ENCODE data around the gene NFAT5.
"Not testable (repeated sequence)": the region's sequence is repeated elsewhere in the genome, so short reads cannot be mapped to it uniquely, and the experiment has no call there.

Gene NFAT5, protein sequence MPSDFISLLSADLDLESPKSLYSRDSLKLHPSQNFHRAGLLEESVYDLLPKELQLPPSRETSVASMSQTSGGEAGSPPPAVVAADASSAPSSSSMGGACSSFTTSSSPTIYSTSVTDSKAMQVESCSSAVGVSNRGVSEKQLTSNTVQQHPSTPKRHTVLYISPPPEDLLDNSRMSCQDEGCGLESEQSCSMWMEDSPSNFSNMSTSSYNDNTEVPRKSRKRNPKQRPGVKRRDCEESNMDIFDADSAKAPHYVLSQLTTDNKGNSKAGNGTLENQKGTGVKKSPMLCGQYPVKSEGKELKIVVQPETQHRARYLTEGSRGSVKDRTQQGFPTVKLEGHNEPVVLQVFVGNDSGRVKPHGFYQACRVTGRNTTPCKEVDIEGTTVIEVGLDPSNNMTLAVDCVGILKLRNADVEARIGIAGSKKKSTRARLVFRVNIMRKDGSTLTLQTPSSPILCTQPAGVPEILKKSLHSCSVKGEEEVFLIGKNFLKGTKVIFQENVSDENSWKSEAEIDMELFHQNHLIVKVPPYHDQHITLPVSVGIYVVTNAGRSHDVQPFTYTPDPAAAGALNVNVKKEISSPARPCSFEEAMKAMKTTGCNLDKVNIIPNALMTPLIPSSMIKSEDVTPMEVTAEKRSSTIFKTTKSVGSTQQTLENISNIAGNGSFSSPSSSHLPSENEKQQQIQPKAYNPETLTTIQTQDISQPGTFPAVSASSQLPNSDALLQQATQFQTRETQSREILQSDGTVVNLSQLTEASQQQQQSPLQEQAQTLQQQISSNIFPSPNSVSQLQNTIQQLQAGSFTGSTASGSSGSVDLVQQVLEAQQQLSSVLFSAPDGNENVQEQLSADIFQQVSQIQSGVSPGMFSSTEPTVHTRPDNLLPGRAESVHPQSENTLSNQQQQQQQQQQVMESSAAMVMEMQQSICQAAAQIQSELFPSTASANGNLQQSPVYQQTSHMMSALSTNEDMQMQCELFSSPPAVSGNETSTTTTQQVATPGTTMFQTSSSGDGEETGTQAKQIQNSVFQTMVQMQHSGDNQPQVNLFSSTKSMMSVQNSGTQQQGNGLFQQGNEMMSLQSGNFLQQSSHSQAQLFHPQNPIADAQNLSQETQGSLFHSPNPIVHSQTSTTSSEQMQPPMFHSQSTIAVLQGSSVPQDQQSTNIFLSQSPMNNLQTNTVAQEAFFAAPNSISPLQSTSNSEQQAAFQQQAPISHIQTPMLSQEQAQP (N-terminal part only)

DNA sequence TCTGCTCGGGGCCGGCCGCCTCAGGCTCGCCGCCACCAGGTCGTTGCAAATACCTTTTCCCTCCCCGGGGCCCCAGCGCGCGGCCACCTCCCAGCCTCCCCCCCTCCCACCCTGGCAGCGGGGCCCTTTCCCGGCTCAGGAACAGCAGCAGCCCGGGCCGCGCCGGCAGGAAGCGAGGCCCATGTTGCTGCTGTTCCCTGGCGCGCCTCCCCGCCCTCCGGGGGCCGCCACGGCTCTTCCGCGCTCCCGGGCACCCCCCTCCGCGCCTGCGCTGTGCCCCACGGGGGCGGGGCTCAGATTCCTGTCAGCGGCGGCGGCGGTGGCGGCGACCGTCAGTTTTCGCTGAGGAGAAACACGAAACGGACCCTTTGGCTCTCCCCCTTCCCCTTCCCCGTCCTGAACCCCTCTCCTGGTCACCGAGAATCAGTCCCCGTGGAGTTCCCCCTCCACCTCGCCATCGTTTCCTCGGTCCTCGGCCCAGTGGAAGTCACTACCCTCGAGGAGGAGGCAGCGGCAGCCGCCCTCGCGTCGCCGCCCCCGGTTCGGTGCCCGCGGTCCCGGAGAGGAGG lies at the start of gene NFAT5:
NFAT5 (plus strand) TSS at position 296 of the 569 bp plus-strand sequence. CDS start 336 bp downstream, outside the sequence.
- TF ChIP-seq, protein P1, sequence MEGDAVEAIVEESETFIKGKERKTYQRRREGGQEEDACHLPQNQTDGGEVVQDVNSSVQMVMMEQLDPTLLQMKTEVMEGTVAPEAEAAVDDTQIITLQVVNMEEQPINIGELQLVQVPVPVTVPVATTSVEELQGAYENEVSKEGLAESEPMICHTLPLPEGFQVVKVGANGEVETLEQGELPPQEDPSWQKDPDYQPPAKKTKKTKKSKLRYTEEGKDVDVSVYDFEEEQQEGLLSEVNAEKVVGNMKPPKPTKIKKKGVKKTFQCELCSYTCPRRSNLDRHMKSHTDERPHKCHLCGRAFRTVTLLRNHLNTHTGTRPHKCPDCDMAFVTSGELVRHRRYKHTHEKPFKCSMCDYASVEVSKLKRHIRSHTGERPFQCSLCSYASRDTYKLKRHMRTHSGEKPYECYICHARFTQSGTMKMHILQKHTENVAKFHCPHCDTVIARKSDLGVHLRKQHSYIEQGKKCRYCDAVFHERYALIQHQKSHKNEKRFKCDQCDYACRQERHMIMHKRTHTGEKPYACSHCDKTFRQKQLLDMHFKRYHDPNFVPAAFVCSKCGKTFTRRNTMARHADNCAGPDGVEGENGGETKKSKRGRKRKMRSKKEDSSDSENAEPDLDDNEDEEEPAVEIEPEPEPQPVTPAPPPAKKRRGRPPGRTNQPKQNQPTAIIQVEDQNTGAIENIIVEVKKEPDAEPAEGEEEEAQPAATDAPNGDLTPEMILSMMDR (conservative IDR thresholded peaks at IDR 0.05): no peak; the same call in 1 of the 2 replicates
- peak within 1 kb of the TSS; percentile 90 for H3K27ac ChIP-seq

DNA sequence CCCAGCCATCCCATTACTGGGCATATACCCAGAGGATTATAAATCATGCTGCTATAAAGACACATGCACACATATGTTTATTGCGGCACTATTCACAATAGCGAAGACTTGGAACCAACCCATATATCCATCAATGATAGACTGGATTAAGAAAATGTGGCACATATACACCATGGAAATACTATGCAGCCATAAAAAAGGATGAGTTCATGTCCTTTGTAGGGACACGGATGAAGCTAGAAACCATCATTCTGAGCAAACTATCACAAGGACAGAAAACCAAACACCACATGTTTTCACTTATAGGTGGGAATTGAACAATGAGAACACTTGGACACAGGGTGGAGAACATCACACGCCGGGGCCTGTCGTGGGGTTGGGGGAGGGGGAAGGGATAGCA lies 47.9 kb upstream of the NFAT5 start:
- H3K27ac ChIP-seq: not testable (repeated sequence)

DNA sequence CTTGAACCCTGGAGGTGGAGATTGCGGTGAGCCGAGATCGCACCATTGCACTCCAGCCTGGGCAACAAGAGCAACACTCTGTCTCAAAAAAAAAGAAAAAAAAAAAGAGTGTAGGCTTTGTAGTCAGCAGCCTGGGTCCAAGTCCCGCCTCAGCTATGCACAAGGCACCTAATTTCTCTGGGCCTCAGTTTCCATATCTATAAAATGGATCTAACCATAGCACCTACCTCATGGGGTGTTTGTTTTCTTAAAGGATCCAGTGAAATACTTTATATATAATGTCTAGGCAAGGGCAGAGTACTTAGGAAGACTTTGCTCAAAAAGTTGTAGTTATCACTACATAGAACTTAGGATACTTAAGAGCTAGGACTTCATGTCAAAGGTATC lies 45.4 kb upstream of the NFAT5 start:
- TF ChIP-seq, protein P1 (conservative IDR thresholded peaks at IDR 0.05): no peak
- no peak overlapping the region for H3K27ac ChIP-seq

DNA sequence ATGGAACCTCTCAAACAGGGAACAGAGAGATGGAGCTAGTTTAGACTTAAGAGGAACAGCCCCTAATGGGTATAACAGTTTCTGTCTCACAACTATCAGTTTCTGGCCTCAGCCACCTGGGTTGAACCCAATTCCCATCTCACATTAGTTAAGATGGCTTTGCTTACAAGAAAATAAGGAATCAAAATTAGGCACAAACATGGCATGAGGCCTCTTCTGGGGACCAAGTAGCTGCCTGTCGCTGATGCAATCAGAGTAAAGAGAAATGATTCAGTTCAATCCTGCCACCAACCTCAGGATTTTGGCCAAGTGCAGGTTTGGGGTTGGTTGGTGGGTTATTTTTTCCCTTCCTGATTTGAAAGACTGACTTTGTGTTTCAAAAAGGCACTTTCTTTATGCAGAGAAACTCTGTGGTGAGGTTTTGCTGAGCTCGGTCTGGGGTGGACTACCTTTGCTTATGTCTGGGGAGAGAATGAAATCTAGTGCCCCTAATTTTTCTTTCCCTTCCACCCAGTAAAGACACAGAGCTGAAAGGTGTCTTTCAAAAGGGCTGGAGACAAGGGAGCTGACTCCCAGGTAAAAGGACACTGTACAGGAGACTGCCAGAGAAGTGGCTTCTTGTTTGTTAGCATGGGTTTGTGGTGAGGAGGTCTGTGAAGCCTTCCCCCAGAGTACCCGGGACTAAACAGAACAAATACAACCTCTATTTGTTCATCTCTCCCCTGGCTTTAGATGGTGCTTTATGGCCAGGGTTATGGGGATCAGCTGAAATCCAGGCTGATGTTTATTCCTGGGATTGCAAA lies 44.8 kb upstream of the NFAT5 start:
- H3K27ac ChIP-seq: no peak overlapping the region
- TF ChIP-seq, protein P1 (conservative IDR thresholded peaks at IDR 0.05): no peak

DNA sequence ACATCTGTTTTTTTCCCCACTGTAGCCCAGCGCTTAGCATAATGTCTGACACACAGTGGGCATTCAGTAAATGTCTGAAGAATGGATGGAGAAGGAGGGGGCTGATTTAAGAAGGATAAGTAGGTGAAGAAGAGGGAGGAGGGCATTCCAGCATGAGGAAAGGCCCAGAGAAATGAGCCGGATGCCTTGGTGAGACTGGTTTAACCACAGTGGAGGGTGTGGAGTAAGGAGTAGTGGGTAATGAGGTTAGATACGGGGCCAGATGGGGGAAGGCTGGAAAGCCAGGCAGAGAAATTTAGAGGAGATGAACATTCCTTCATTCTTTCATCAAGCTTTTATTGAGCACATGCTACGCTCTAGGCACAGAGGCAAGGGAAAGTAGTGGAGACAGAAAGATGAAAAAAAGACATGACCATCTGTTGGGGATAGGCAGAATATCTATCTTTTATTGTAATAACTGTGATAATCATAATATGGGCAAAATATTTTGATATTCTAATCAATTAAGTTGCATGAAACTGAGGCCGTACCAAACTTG lies 43.7 kb upstream of the NFAT5 start:
- no peak overlapping the region for H3K27ac ChIP-seq
- TF ChIP-seq, protein P1 (conservative IDR thresholded peaks at IDR 0.05): no peak

DNA sequence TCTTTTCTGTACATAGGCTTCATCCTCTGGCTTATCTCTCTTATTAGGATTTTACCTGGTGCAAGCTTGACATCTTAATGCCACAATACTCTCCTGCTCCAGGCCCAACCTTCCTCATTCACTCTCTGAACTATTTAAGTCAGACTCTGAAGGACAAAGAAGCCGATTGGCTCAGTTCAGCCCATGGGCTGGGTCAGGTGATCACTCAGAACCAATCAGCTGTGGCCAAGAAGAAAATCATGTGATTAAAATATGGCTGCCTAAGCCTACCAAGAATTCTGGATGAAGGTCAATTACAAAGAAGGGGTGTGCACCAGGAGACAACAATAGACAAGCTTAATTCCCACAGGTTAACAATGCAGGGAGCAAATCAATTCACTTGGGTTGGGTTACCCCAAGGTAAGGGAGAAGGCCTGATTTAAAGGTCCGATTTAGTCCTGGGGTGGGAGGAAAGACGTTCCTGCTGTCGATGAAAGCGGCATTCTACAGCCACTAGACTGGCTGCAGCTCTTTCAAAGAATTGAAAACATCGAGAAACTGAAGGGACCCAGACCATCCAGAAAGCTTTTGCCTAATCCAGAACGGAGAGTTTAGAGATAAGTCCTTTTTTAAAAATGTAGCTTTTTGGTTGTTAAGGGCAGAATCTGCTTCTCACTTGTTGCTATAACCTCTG lies 42.9 kb upstream of the NFAT5 start:
- no peak overlapping the region for H3K27ac ChIP-seq
- TF ChIP-seq, protein P1 (conservative IDR thresholded peaks at IDR 0.05): no peak

All from VCaP (cell line).